ENCODE results near the gene SPAST. TPM values are rescaled to one million over a fixed set of nuclear protein-coding genes. Genes with fewer than 3 reads are reported as not detected.
A peak's percentile ranks its signal among the peaks of the same experiment; 100 is the strongest.

SPAST gene
- total and polyA plus RNA-seq, 2 donors from 2014 or later, result 3.8 to 13.6 TPM

- DNase-seq (no peak), FAIRE-seq (no peak)
- Histone ChIP-seq H3K9me3 (ENCODE audit: control insufficient read depth in 2 of 3, insufficient read depth in 1 of 3, low read length in 3 of 3) (no peaks in the 10 kb centered on the region), H3K27ac (ENCODE audit: low read depth in 2 of 2, low read length in 2 of 2) (peak overlapping the region; percentile 17 to 69), H3K4me3 (ENCODE audit: low read length in 3 of 3) (peak overlapping the region; percentile 58 to 98 (median 82)), H3K9ac (ENCODE audit: low read length in 3 of 3) (peak overlapping the region; percentile 50 to 95 (median 77)), H3K4me1 (ENCODE audit: control insufficient read depth in 2 of 3, insufficient read depth in 2 of 3, low read depth in 1 of 3, low read length in 3 of 3) (peaks cover 0 to 8% (median 0%) of the 10 kb centered on the region in 3 donors), H3K27me3 (ENCODE audit: control insufficient read depth, insufficient read depth, low read length) (no peaks in the 10 kb centered on the region), H3K36me3 (ENCODE audit: control insufficient read depth in 2 of 3, insufficient read depth in 3 of 3, low read length in 3 of 3) (peaks cover 0 to 4% (median 0%) of the 10 kb centered on the region in 3 donors)
- TF ChIP-seq, protein P1, sequence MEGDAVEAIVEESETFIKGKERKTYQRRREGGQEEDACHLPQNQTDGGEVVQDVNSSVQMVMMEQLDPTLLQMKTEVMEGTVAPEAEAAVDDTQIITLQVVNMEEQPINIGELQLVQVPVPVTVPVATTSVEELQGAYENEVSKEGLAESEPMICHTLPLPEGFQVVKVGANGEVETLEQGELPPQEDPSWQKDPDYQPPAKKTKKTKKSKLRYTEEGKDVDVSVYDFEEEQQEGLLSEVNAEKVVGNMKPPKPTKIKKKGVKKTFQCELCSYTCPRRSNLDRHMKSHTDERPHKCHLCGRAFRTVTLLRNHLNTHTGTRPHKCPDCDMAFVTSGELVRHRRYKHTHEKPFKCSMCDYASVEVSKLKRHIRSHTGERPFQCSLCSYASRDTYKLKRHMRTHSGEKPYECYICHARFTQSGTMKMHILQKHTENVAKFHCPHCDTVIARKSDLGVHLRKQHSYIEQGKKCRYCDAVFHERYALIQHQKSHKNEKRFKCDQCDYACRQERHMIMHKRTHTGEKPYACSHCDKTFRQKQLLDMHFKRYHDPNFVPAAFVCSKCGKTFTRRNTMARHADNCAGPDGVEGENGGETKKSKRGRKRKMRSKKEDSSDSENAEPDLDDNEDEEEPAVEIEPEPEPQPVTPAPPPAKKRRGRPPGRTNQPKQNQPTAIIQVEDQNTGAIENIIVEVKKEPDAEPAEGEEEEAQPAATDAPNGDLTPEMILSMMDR (IDR thresholded peaks at IDR 0.05; ENCODE audit: borderline replicate concordance, extremely low read depth, insufficient read depth), result no peak
- intact Hi-C loops (cut with DNase I), result no loop called here
These were observed 102.8 kb downstream of the SPAST start for GRCh38 chr2:32166115-32166574.

GRCh38 chr2:32168513-32168912 is 105.2 kb downstream of the SPAST start:
- intact Hi-C loops (cut with DNase I), result no loop called here
- Histone ChIP-seq H3K9ac (ENCODE audit: low read length in 3 of 3) (no peak overlapping the region), H3K4me1 (ENCODE audit: control insufficient read depth in 2 of 3, insufficient read depth in 2 of 3, low read depth in 1 of 3, low read length in 3 of 3) (peaks cover 0 to 8% (median 0%) of the 10 kb centered on the region in 3 donors), H3K27ac (ENCODE audit: low read depth in 2 of 2, low read length in 2 of 2) (no peak overlapping the region), H3K27me3 (ENCODE audit: control insufficient read depth, insufficient read depth, low read length) (no peaks in the 10 kb centered on the region), H3K36me3 (ENCODE audit: control insufficient read depth in 2 of 3, insufficient read depth in 3 of 3, low read length in 3 of 3) (peaks cover 0 to 8% (median 0%) of the 10 kb centered on the region in 3 donors), H3K9me3 (ENCODE audit: control insufficient read depth in 2 of 3, insufficient read depth in 1 of 3, low read length in 3 of 3) (no peaks in the 10 kb centered on the region), H3K4me3 (ENCODE audit: low read length in 3 of 3) (no peak overlapping the region)
- FAIRE-seq (no peak), DNase-seq (no peak)
- TF ChIP-seq, protein P1 (IDR thresholded peaks at IDR 0.05; ENCODE audit: borderline replicate concordance, extremely low read depth, insufficient read depth), result no peak

- Histone ChIP-seq H3K4me3 (ENCODE audit: low read length in 3 of 3) (no peak overlapping the region), H3K4me1 (ENCODE audit: control insufficient read depth in 2 of 3, insufficient read depth in 2 of 3, low read depth in 1 of 3, low read length in 3 of 3) (no peaks in the 10 kb centered on the region), H3K27me3 (ENCODE audit: control insufficient read depth, insufficient read depth, low read length) (no peaks in the 10 kb centered on the region), H3K27ac (ENCODE audit: low read depth in 2 of 2, low read length in 2 of 2) (no peak overlapping the region), H3K36me3 (ENCODE audit: control insufficient read depth in 2 of 3, insufficient read depth in 3 of 3, low read length in 3 of 3) (peaks cover 0 to 5% (median 4%) of the 10 kb centered on the region in 3 donors), H3K9ac (ENCODE audit: low read length in 3 of 3) (no peak overlapping the region), H3K9me3 (ENCODE audit: control insufficient read depth in 2 of 3, insufficient read depth in 1 of 3, low read length in 3 of 3) (no peaks in the 10 kb centered on the region)
- DNase-seq, result no peak
- TF ChIP-seq, protein P1 (IDR thresholded peaks at IDR 0.05; ENCODE audit: borderline replicate concordance, extremely low read depth, insufficient read depth), result no peak
- intact Hi-C loops (cut with DNase I), result no loop called here
- FAIRE-seq, result no peak
These were observed 109.5 kb downstream of the SPAST start for GRCh38 chr2:32172870-32173269.

- Histone ChIP-seq H3K4me3 (ENCODE audit: low read length in 3 of 3) (no peak overlapping the region), H3K9ac (ENCODE audit: low read length in 3 of 3) (no peak overlapping the region), H3K27me3 (ENCODE audit: control insufficient read depth, insufficient read depth, low read length) (no peaks in the 10 kb centered on the region), H3K27ac (ENCODE audit: low read depth in 2 of 2, low read length in 2 of 2) (no peak overlapping the region), H3K4me1 (ENCODE audit: control insufficient read depth in 2 of 3, insufficient read depth in 2 of 3, low read depth in 1 of 3, low read length in 3 of 3) (no peaks in the 10 kb centered on the region), H3K36me3 (ENCODE audit: control insufficient read depth in 2 of 3, insufficient read depth in 3 of 3, low read length in 3 of 3) (peaks cover 2 to 16% (median 3%) of the 10 kb centered on the region in 3 donors), H3K9me3 (ENCODE audit: control insufficient read depth in 2 of 3, insufficient read depth in 1 of 3, low read length in 3 of 3) (no peaks in the 10 kb centered on the region)
- DNase-seq (no peak), FAIRE-seq (no peak)
- intact Hi-C loops (cut with DNase I), result no loop called here
- TF ChIP-seq, protein P1 (IDR thresholded peaks at IDR 0.05; ENCODE audit: borderline replicate concordance, extremely low read depth, insufficient read depth), result no peak
These were observed 119.3 kb downstream of the SPAST start for GRCh38 chr2:32182667-32183066.

Measured in kidney (tissue), 14 donors.